Fibroblast of pulmonary artery (primary cell): ENCODE data around the gene SLC66A2.

ENCODE experiments used
- DNase-seq: peaks from one replicate; pipeline ENCODE4 v3.0.0-alpha.2; 2010; ENCODE audit warnings: low read depth
- H3K4me3 ChIP-seq: replicated peaks from 2 replicates; pipeline ENCODE4 v1.5.1; 2011; ENCODE audit warnings: low read depth, mild to moderate bottlenecking, control low read depth, low read length, moderate library complexity
- TF ChIP-seq, protein P1 (sequence below): IDR thresholded peaks from 2 replicates; pipeline ENCODE4 v1.5.1; 2011; ENCODE audit warnings: mild to moderate bottlenecking, control low read depth, low read length, inconsistent platforms; ENCODE audit errors: missing control alignments

SLC66A2 gene

DNA sequence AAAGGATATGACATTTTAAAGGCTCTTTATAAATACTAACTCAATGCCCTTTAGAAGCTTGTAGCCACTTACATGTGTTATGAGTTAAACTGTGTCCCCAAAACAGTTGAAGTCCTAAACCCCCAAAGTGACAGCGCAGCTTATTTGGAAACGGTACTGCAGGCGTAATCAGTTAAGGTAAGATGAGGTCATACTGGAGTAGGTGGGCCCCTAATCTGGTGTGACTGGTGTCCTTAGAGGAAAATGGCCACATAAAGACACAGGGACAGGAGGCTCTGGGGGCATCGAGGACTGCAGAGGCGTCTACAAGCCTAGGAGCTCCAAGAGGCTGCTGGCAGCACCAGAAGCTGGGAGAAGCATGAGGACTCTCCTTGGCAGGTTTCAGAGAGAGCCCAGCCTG, 28.4 kb upstream of the SLC66A2 start:
- H3K4me3 ChIP-seq: no peak overlapping the region
- TF ChIP-seq, protein P1, sequence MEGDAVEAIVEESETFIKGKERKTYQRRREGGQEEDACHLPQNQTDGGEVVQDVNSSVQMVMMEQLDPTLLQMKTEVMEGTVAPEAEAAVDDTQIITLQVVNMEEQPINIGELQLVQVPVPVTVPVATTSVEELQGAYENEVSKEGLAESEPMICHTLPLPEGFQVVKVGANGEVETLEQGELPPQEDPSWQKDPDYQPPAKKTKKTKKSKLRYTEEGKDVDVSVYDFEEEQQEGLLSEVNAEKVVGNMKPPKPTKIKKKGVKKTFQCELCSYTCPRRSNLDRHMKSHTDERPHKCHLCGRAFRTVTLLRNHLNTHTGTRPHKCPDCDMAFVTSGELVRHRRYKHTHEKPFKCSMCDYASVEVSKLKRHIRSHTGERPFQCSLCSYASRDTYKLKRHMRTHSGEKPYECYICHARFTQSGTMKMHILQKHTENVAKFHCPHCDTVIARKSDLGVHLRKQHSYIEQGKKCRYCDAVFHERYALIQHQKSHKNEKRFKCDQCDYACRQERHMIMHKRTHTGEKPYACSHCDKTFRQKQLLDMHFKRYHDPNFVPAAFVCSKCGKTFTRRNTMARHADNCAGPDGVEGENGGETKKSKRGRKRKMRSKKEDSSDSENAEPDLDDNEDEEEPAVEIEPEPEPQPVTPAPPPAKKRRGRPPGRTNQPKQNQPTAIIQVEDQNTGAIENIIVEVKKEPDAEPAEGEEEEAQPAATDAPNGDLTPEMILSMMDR: no peak
- DNase-seq: no peak

DNA sequence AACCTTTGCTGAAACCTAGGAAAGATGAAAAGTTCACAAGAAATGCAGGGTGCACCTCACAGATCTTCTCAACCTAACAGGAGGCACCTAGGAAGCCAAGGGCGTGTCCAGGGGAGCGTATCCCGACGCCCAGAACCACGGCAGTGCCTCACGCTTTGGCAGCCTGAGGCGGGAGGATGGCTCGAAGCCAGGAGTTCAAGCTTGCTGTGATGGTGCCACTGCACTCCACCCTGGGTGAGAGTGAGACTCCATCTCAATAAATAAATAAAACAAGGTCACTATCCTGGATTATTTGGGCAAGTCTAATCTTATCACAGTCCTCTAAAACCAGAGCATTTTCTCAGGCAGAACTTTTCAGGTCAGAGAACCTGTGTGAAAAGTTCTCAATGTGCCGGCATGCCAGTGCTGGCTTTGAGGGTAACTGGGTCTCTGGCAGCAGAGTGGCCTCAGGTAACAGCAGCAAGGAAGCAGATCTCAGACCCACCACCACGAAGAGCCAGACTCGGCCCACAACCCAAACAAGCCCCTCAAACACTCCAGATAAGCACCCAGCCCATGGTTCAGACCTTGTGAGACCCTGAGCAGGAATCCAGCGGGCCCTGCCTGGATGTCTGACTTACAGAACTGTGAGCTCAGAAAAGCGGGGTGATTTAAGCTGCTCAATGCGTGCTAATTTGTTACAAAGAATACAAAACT, 24.7 kb upstream of the SLC66A2 start:
- no peak overlapping the region for H3K4me3 ChIP-seq
- no peak for DNase-seq
- TF ChIP-seq, protein P1: no peak

- DNase-seq: no peak
- TF ChIP-seq, protein P1: no peak
- no peak overlapping the region for H3K4me3 ChIP-seq
Measured at GRCh38 chr18:79975043-79975442, 23.6 kb upstream of the SLC66A2 start.

DNA sequence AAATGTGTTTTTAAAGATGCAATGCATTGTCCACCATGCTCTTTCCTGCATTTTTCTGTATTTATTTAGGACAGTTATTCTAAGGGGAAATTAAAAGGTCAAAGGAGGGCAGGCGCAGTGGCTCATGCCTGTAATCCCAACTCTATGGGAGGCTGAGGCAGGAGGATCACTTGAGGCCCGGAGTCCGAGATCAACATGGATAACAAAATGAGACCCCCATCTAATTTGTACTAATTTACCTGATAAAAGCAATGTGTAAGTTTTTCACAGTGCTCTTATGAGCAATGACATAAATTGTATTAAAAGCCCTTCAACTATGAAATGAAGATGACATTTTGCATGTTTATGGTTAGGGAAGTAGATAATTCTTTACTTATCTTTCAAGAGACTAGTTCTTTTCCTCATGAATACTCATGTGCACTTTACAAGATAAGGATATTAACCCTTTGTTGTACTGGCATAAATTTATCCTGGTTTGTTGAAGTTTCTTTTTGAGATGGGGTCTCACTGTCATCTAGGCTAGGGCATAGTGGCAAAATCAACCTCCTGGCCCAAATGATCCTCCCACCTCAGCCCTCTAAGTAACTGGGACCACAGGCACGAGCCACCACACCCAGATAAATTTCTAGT, 22.7 kb upstream of the SLC66A2 start:
- TF ChIP-seq, protein P1: no peak
- H3K4me3 ChIP-seq: no peak overlapping the region
- no peak for DNase-seq

- H3K4me3 ChIP-seq: no peak overlapping the region
- no peak for DNase-seq
- TF ChIP-seq, protein P1: no peak
Measured at GRCh38 chr18:79973517-79973916, 22.1 kb upstream of the SLC66A2 start.

DNA sequence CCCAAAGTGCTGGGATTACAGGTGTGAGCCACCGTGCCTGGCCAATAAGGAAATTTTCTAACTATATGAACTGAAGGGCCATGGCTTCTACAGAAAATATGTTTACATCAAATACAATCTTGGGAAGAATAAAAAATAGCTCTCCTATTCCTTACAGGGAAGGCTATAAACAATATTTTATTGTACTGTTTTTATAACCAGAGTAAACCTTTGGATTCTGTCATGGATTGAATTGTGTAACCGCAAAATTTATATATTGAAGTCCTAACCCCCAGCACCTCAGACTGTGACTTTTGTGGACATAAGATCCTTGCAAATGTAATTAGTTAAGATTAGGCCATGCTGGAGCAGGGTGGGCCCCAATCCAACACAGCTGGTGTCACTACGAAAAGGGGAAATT, 21.3 kb upstream of the SLC66A2 start:
- TF ChIP-seq, protein P1: no peak
- DNase-seq: no peak
- no peak overlapping the region for H3K4me3 ChIP-seq

- TF ChIP-seq, protein P1: no peak
- no peak overlapping the region for H3K4me3 ChIP-seq
- DNase-seq: no peak
Measured at GRCh38 chr18:79971986-79972385, 20.5 kb upstream of the SLC66A2 start.
